Measurements from ENCODE around the gene LRSAM1.

LRSAM1 gene

DNA sequence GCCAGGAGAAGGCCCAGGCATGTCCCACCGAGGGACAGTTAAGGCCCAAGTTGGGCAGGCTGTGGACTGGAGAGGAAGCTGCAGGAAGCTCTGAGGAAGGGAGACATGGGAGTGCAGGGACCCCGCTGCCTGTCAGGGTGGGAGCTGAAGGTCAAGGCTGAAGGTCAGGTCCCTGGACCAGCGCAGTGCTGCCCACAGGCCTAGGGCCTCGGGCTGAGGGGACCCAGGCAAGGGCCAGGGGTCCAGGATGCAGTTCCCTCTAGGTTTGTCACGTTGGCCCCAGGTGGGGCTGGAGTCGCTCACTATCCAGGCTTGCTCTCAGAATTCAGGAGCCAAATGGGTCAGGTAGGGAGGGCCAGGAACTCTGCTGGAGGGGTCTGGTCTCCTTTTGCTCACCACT lies 84.1 kb downstream of the LRSAM1 start:
- no peak for DNase-seq (ENCODE audit: low spot score)

DNA sequence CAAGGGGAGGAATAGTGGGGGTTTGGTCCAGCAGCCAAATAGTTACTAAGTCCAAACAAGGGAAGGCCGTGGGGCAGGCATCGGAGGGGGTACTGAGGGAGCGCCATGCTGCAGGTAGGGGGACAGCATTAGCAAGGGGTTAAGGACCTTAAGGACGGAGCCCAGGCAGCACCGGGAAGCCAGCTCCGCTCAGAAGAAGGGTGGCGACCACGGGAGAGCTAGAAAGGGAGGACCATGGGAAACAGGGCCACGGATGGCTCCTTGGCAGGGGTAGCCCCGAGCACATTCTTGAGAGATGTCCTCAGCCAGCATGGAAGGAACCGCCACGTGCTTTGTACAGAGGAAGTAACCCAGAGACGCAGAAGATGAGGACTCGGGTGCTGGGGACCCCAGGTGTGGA lies 84.5 kb downstream of the LRSAM1 start:
- no peak for DNase-seq (ENCODE audit: low spot score)

DNA sequence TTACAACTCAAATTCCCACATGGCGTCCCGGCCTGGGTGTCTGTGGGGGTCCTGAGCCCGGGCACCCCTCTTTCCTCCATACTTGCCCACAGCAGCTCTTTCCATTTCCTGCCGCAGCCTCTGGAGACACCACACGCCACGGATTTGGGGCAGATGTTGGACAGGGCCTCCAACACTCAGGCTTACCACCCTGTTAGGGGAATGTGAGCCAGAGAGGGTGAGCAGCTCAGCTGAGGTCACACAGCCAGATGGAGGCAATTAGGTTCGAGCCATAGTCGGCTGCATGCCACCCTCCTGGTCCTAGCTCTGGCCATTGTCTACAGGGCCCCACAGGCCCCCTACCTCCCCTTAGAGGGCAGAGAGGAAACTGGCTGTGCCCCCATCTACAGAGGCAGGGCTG lies 85.2 kb downstream of the LRSAM1 start:
- DNase-seq (ENCODE audit: low spot score): no peak

DNA sequence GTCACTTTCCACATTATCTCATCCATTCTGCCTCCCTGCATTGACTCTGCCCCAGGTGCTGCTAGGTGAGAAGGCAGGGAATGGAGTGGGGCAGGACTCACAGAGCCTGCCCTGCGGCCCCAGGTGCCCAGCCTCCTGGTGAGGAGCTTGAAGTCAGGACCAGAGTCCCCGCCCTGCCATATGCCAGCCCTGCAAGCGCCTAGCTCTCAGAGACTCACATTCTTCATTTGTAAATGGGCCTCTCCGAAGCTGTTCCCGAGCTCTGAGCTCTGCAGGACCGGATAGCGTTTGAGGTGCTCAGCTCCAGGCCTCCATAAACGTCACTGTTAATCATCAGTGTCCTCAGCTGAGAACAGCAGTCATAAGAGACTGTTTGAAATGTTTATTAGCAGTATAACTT lies 85.7 kb downstream of the LRSAM1 start:
- no peak for DNase-seq (ENCODE audit: low spot score)

DNA sequence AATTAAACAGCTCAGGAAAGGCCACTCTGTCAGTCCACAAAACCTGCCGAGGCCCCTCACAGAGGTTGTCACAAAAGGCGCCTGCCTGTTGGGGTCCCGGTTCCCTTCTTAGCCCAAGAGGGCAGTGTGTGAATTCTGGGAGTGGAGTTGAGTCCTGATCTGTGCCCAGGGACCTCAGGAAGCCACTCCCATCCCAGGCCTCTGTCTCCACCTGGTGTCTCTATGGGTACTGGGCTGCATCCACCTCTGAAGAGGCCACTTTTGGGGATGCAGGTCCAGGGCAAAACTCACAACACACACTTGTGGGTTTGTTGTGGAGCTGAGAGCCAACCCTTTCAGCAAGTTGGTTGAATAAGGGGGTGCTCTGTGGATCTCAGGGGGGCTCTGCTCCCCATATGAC lies 86.5 kb downstream of the LRSAM1 start:
- peak; percentile 14 for DNase-seq (ENCODE audit: low spot score)

DNA sequence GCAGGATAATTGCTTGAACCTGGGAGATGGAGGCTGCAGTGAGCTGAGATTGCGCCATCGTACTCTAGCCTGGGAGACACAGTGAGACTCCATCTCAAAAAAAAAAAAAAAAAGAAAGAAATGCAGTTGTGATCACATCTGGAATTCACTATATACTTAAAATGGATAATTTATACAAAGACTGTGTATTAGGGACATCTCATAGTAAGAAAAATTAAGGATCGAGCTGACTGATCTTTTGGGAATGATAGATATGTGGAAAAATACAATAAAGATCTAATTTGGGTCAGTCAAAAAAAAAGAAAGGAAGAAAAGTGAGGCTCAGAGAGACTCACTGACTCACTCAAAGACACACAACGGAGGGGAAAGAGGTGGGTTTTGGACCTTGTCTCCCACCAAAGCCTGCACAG lies 87.5 kb downstream of the LRSAM1 start:
- no peak for DNase-seq (ENCODE audit: low spot score)

DNA sequence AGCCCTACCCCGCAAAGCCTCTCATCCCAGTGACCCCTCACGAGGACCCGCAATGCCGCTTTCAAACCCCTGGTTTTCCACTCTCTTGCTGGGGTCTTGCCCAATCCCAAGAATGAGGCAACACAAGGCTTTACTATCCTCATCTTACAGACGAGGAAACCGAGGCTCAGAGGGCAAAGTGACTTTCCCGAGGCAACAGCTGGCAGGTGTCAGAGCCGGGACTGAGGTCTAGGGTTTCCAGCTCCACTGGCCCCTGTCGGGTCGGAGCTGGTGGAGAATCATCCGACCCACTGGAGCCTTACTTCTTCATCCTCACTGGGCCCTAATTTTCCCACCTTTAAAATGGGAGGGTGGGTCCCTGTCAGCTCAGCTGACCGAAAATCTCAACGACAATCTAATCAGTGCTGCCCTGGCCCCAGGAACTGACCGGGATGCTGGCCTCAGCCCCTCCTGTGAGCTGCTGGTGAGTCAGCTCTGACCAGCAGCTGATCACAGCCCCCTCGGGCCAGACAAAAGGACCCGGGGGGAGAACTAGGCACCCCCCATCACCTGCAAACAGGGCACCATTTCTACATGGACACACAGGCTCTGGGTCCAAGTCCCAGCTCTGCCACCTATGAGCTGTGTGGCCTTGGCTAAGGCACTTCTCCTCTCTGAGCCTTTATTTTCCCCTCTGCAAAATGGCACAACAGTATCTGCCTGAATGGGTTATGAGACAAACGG lies 88.1 kb downstream of the LRSAM1 start:
- no peak for DNase-seq (ENCODE audit: low spot score)

DNA sequence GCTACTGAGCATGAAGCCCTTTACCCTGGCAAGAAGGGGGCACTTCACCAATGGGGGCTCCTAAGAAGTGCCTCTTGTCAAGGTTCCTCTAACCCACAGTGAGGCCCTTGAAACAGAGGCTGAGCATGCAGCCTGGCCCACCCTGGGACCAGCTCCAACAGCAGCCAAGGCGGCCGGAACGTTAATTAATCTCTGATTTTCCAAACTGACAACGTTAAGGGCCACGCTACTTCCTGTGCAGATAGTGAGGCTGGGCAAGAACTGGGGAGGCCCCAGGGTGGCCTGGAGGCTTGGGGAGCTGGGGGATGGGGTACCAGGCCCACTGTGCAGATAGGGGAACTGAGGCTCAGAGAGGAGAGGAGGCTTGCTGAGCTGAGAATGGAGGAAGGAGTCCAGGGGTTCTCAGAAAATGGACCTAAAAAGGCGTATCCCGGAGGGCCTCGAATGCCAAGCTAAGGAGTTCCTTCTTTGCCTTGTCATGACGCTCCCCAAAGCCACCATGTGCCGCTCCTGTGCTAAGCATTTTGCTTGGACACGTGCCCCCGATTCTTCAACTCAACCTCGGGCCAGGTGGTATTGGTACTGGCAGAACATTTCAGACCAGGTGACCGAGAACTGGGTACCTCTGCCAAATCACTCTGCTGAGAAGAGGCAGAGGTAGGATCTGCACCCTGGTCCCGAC lies 88.8 kb downstream of the LRSAM1 start:
- no peak for DNase-seq (ENCODE audit: low spot score)

DNA sequence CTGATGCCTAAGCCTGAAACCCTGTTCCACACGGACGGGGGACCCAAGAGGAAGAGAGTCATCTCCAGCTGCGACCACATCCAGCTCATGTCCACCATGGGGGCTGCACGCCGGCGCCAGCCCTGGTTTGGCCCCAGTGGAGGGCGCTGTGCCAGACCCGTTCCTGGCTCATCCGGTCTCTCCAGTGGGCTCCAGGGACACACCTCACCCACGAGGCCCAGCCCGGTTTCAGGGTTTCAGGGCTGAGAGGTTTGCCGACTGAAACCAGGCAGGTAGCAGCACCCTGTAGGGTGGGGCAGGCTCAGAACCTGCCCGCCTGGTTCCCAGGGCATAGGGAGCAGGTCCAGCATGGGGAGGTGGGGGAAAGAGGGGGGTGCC lies 89.3 kb downstream of the LRSAM1 start:
- no peak for DNase-seq (ENCODE audit: low spot score)

DNA sequence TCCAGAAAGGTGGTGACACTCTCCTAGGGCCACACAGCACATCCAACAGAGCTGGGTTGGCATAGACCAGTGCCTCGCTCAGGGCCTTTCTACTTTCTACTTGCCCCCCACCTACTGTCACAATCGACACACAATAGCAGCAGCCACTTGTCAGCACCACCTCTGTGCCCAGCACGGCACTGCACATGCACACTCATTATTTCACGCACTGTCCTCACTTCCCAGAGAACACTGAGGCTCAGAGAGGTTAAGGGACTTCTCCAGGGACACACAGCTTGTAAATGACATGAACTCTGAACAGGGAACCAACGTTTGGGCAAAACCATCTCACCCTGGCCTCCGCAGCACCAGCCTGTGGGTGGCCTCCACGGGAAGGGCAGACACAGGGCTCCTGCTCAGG lies 89.9 kb downstream of the LRSAM1 start:
- DNase-seq (ENCODE audit: low spot score): no peak

DNA sequence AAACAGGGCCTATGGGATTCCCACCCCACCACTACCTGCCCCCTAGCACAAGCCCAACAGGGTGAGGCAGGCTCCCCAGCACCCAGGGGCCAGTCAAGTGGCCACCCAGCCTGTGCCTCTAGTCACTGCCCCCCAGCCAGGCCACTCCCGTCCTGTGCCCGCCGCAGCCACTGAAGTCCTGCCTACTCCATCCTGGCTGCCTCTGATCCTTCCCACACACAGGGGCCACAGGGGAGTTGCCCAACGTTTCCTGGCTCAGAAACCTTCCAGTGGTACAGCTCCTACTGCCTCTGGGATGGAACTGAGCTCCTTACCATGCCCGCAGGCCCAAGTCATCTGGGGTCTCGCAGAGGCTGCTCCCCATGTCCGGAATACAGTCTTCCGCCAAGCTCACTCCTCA lies 90.6 kb downstream of the LRSAM1 start:
- DNase-seq (ENCODE audit: low spot score): no peak

DNA sequence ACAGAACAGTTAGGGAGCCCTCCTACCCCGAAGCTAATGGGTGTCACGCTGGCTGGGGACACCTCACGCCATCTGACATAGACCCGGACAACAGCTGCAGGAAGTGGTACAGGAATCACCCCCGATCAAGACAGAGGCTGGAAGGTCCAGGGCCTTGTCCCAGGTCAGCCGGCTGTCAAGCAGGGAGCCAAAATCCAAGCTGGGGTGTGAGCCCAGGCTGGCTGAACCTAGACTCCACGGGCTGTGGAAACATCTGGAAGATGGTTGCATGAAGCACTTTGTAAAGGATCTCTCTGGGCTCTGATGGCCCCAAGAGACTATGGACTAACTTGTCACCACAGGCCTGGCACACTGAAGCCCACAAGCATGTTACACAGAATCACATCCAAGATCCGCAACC lies 91.9 kb downstream of the LRSAM1 start:
- DNase-seq (ENCODE audit: low spot score): no peak

DNA sequence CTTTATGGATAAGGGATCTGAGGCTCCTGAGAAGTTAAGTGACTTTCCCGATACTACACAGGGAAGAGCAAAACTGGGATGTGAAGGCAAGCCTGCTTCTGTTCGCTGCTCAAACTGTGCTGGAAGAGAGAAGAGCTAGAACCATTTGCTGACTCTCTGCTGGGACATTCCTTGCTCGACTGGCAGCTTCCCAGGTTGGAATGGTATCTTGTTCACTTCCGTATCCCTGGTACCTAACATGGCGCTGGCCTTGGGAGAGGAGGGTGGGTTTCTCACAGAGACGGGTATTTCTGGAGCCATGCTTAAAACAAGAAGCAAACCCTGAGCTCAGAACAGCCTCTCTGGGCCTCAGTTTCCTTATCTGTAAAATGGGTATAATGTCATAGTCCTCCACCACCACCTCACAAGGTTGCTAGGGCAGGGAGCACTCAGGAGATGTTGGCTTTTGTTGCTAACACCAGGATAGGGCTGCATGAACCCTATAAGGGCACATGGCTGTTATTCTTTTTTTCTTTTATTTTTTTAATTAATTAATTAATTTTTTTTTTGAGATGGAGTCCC lies 92.7 kb downstream of the LRSAM1 start:
- DNase-seq (ENCODE audit: low spot score): no peak

DNA sequence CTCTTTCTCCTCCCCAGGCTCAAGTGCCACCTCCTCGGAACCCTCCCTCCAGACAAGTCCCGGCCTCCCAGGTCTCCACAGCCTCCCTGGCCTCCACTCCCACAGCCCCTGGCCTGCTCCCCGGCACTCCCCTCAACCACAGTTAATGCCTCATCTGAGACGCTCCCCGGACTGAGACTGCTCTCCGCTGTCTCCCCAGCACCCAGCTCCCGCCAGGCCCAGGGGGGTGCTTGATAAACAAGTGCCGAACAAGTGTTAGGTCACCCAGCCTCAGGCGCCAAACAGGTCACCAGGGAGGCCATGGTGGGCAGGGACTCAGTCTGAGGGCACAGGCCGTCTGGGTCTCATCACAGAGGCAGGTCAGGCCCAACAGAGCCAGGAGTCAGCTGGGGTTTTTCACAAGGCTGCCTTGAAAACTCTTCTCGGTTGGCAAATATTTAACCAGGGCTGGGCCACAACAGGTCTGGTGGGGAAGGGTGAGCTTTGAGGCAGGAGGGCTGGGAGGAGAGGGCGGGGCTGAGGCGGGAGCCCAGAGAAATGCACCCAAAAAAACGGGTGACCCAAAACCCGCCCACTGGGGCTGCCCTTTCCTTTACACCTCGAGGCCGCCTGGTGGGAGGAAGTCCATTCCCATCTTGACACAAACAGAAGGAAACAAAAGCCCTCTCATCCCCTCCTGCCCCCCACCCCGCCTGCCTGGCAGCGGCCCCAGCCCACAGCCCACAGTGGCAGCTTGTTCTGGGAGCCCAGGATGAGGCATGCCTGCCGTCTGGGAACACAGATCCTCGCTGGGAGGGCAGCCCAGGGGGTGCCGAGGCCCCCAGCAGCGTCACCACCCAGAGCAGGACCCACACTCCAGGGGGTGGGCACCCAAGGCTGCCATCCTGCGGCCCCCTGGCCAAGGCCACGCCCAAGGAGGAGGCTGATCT lies 94.2 kb downstream of the LRSAM1 start:
- DNase-seq (ENCODE audit: low spot score): no peak

DNA sequence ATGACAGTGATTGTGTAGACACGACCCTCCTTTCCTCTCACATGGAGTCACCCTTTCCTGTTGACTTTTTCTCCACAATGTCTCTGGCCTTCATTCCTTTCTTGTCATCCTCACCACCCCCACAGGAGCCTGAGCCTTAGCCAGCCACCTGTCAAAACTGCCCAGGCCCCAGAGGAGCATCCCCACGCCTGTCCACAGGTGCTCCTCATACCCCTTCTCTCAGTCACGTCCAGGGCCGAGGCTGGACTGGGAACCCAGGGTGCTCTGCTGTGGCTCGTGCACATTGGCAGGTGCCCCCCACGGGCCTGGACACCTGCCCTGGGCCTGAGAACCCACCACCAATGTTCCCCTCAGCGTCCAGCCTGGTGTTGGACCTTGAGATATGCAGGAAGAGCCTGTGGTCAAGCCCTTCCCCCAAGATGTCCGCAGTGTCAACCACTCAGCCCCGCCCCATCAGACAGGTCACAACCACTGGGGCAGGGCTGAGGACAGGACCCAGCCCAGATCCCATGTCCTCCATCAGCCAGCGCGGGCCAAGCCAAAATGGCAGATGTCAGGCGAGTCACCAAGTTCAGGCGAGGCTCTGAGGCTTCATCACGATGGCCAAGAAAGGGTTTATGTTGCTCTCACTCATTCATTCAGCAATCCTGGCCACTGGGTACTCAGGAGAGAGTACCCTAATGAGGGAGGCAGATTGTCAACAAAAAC lies 95.0 kb downstream of the LRSAM1 start:
- no peak for DNase-seq (ENCODE audit: low spot score)

DNA sequence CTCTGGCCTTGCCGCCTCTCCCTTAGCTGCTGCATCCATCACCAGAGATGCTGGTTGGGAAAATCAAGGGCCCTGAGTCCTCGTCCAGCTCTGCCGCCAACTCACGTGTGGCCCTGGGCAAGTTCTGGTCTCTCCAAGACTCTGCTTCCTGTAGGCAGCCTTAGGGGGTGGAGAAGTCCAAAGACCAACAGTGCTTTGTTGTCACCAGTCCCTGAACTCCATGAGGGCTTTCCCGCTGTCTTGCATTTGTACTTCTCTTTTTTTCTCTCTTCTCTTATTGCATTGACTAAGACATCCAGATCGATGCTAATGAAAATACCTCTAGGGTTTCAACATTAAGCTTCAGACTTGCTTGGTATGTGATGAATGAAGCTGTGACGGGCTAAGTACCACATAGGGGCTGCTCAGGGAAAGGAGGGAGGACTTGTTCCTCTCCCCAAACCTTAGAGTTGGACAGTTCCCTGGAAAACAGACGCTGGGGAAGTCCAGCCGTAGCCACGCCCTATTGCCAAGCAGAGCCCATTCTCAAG lies 97.1 kb downstream of the LRSAM1 start:
- DNase-seq (ENCODE audit: low spot score): no peak

DNA sequence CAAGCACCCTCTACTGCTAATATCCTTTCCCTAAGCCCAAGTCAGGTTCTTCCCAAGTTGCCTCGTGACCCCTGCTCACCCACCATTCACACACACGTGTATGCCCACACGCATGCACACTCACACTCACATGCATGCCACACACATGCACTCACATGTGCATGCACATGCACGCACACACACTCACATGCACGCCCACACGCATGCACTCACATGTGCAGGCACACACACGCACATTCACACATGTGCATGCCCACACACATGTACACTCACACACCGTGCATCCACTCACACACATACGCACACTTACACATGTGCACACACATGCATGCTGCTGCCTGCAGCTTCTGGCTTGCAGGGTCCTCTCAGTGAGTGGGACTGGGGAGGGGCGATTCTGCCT lies 97.9 kb downstream of the LRSAM1 start:
- no peak for DNase-seq (ENCODE audit: low spot score)

DNA sequence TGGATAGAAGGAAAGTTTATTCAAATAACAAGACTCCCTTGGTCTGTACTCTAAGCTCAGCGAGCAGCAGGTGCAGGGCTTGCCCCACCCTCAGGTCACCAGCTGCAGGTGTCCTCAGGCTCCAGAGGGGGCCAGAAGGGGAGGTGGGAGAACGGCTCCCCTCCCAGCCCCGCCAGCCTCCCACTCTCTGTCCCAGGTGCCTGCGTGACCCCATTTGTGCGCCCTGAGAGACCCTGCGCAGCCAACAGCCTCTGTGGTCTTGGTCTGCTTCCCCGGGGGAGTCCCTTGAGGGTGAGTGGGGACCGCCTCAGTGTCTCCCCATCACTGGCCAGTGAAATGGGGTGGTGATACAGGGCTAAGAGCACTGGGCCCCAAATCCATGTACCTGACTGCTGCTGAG lies 98.4 kb downstream of the LRSAM1 start:
- no peak for DNase-seq (ENCODE audit: low spot score)

DNA sequence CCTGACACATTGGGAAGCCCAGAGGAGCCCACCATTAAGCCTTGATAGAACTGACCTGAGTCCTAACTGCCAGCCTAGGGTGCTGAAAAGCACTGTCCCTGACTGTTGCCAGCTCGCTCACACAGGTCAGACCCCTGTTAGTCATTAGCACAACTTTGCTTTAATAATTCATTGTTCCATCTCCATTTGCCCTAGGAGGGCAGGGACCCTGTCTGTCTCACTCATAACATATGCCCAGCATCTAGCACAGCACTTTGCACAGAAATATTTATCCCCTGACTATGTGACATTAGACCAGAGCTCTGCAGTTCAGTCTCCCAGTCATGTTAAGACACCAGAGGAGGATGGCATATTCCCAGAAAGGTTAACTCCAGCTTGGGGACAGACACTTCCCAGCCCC lies 99.0 kb downstream of the LRSAM1 start:
- no peak for DNase-seq (ENCODE audit: low spot score)

DNA sequence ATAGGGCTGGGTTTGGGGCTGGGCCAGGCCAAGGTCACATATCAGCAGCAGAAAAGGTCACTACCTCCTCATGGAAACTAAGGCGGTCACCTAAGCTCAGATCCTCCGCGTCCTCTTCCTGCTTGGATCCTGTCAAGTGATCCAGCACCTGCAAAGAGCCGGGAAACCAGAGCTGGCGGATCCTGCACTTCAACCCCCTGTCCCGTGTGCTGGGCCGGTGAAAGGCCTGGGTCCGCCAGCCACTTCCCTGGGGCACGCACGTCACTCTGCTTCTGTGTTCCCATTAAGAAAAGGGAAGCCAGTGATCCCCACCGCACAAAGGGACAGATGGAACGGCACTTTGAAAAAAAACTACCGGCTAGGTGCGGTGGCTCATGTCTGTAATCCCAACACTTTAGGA lies 99.4 kb downstream of the LRSAM1 start:
- DNase-seq (ENCODE audit: low spot score): no peak

Measured in hematopoietic multipotent progenitor cell treated with erythropoietin and hydrocortisone succinate and interleukin-3 and kit ligand, for 15 days (in vitro differentiated cells).